Nucleus accumbens (tissue), 56 donors: ENCODE measurements around the gene C9.
"Not testable (repeated sequence)": the region's sequence is repeated elsewhere in the genome, so short reads cannot be mapped to it uniquely, and the experiment has no call there.

Experiments used
- DNase-seq, 56 donors: peaks; one replicate each; lab custom pipeline; 2025; lab: John Stamatoyannopoulos, UW

C9 gene

GRCh38 chr5:39334296-39334695 is 30.0 kb downstream of the C9 start:
- DNase-seq: not testable (repeated sequence)

- no peak for DNase-seq
Observed at GRCh38 chr5:39333104-39333503, 31.2 kb downstream of the C9 start.

GRCh38 chr5:39331861-39332381 is 32.4 kb downstream of the C9 start:
- no peak for DNase-seq

- DNase-seq: no peak
Observed at GRCh38 chr5:39328731-39329130, 35.6 kb downstream of the C9 start.

- no peak for DNase-seq
Observed at GRCh38 chr5:39323542-39323941, 40.8 kb downstream of the C9 start.

- DNase-seq: no peak
Observed at GRCh38 chr5:39319395-39319794, 44.9 kb downstream of the C9 start.

- DNase-seq: not testable (repeated sequence)
Observed at GRCh38 chr5:39316464-39316863, 47.8 kb downstream of the C9 start.

GRCh38 chr5:39315995-39316394 is 48.3 kb downstream of the C9 start:
- no peak for DNase-seq

GRCh38 chr5:39314591-39314990 is 49.7 kb downstream of the C9 start:
- no peak for DNase-seq

- DNase-seq: no peak
Observed at GRCh38 chr5:39309534-39309933, 54.8 kb downstream of the C9 start.

- no peak for DNase-seq
Observed at GRCh38 chr5:39302472-39302871, 61.8 kb downstream of the C9 start.

- no peak for DNase-seq
Observed at GRCh38 chr5:39301406-39301805, 62.9 kb downstream of the C9 start.

- DNase-seq: no peak
Observed at GRCh38 chr5:39299962-39300361, 64.3 kb downstream of the C9 start.

- no peak for DNase-seq
Observed at GRCh38 chr5:39294736-39295135, 69.6 kb downstream of the C9 start.

GRCh38 chr5:39284552-39284951 is 79.7 kb downstream of the C9 start:
- no peak for DNase-seq

- DNase-seq: peak in 25 of 56 donors; percentile 1 to 52 (median 15)
Observed at GRCh38 chr5:39283231-39283818, 81.0 kb downstream of the C9 start.

- no peak for DNase-seq
Observed at GRCh38 chr5:39282561-39282960, 81.7 kb downstream of the C9 start.

- not testable (repeated sequence) for DNase-seq
Observed at GRCh38 chr5:39275865-39276264, 88.4 kb downstream of the C9 start.

- DNase-seq: no peak
Observed at GRCh38 chr5:39274398-39275085, 89.8 kb downstream of the C9 start.

GRCh38 chr5:39273314-39273954 is 90.9 kb downstream of the C9 start:
- no peak for DNase-seq

- DNase-seq: not testable (repeated sequence)
Observed at GRCh38 chr5:39272869-39273231, 91.4 kb downstream of the C9 start.
